GM12878 (cell line): ENCODE measurements around the gene GRIK1. TPM values are rescaled to one million over a fixed set of nuclear protein-coding genes. Genes with fewer than 3 reads are reported as not detected.

Source experiments
- ATAC-seq: fragments of 200-7000 bp; cut with Tn5 transposase; 3 replicates; pipeline ENCODE4 v1.9.1; 2020; ENCODE audit warnings: mild to moderate bottlenecking, moderate library complexity
- BruUV-seq: library from RNA; stranded (reverse); fragments of 400-500 nt; replicated peaks from 2 replicates; lab custom pipeline; 2021; lab: Mats Ljungman, UMichigan
- CTCF ChIA-PET: fragments of 300-600 bp; sonication (Branson Sonifier 250); formaldehyde crosslinking; extraction: SDS; loops from one replicate; lab custom pipeline; 2021; ENCODE audit warnings: inconsistent platforms; lab: Yijun Ruan, JAX
- POLR2A ChIA-PET: fragments of 350-600 bp; formaldehyde crosslinking; extraction: SDS; loops from one replicate; lab custom pipeline; 2021; ENCODE audit warnings: inconsistent platforms; lab: Charles Lee
- RAD21 ChIA-PET: fragments of 300-600 bp; sonication (Branson Sonifier 250); formaldehyde crosslinking; loops from one replicate; lab custom pipeline; 2023; ENCODE audit warnings: antibody characterized with exemption; ENCODE audit not compliant: unreplicated experiment; lab: Charles Lee
- SMC1A ChIA-PET: fragments of 300-600 bp; sonication (Branson Sonifier 250); formaldehyde crosslinking; loops from one replicate; lab custom pipeline; 2023; ENCODE audit not compliant: unreplicated experiment, uncharacterized antibody; lab: Charles Lee
- DNase-seq: peaks from one replicate; pipeline ENCODE4 v3.0.0-alpha.2; 2011; ENCODE audit warnings: low read depth, low spot score
- FAIRE-seq: peaks from 3 replicates; lab custom pipeline; 2011; peaks lifted over from hg19 to GRCh38; lab: Jason Lieb, UNC
- H2AFZ ChIP-seq: 2 replicates; pipeline ENCODE4 v1.6.0; 2011; ENCODE audit warnings: low read depth, low read length, control low read depth; ENCODE audit not compliant: control insufficient read depth
- H3K27ac ChIP-seq: 2 replicates; pipeline ENCODE4 v1.5.1; 2011; ENCODE audit warnings: control low read depth; ENCODE audit not compliant: control insufficient read depth, insufficient read depth
- H3K27me3 ChIP-seq, 2 experiments: replicated peaks in 1 of 2; 2 replicates each; pipeline versions ENCODE4 v1.6.0 to v1.6.1; 2011; ENCODE audit warnings: low read length in 1 of 2; ENCODE audit not compliant: control insufficient read depth in 2 of 2, insufficient read depth in 2 of 2
- H3K36me3 ChIP-seq, 2 experiments: 2 replicates each; pipeline ENCODE4 v1.5.1; 2011; ENCODE audit warnings: low read length in 1 of 2; ENCODE audit not compliant: control insufficient read depth in 2 of 2, insufficient read depth in 2 of 2
- H3K4me1 ChIP-seq: 2 replicates; pipeline ENCODE4 v1.6.1; 2011; ENCODE audit warnings: mild to moderate bottlenecking, low read length, moderate library complexity, mixed read lengths; ENCODE audit not compliant: control insufficient read depth, insufficient read depth
- H3K4me2 ChIP-seq: 2 replicates; pipeline ENCODE4 v1.6.0; 2011; ENCODE audit warnings: control low read depth; ENCODE audit not compliant: control insufficient read depth, insufficient read depth
- H3K4me3 ChIP-seq: fragments of 200-600 bp; sonication (generic); 2 replicates; pipeline ENCODE4 v1.5.1; 2016
- H3K79me2 ChIP-seq: 2 replicates; pipeline ENCODE4 v1.6.0; 2011; ENCODE audit warnings: low read length; ENCODE audit not compliant: control insufficient read depth, insufficient read depth
- H3K9ac ChIP-seq: 2 replicates; pipeline ENCODE4 v1.8.0; 2011; ENCODE audit warnings: low read length, control low read depth, mixed read lengths; ENCODE audit not compliant: control insufficient read depth, insufficient read depth
- H3K9me3 ChIP-seq: replicated peaks from 3 replicates; pipeline ENCODE4 v1.5.1; 2011; ENCODE audit warnings: mild to moderate bottlenecking, low read length; ENCODE audit not compliant: control insufficient read depth, insufficient read depth
- H4K20me1 ChIP-seq: 2 replicates; pipeline ENCODE4 v1.6.0; 2011; ENCODE audit not compliant: control insufficient read depth, insufficient read depth
- ATF7 ChIP-seq: fragments of 450-650 bp; IDR thresholded peaks from 2 replicates; pipeline ENCODE4 v1.6.1; 2016; ENCODE audit warnings: low read depth, mild to moderate bottlenecking
- BACH1 ChIP-seq: fragments of 450-650 bp; IDR thresholded peaks from 2 replicates; pipeline ENCODE4 v1.6.1; 2017; ENCODE audit warnings: mild to moderate bottlenecking, borderline replicate concordance
- CBX3 ChIP-seq: fragments of 200-600 bp; sonication (generic); IDR thresholded peaks from 2 replicates; pipeline ENCODE4 v1.6.1; 2016; ENCODE audit warnings: low read depth, borderline replicate concordance
- CHD1 ChIP-seq: IDR thresholded peaks from 2 replicates; pipeline ENCODE4 v1.6.1; 2012; ENCODE audit warnings: low read depth, low read length, improper control_type of control experiment
- FOXK2 ChIP-seq: fragments of 450-650 bp; IDR thresholded peaks from 2 replicates; pipeline ENCODE4 v1.6.1; 2017; ENCODE audit warnings: mild to moderate bottlenecking, moderate library complexity
- POLR2A ChIP-seq: IDR thresholded peaks from 2 replicates; pipeline ENCODE4 v1.6.1; 2011; ENCODE audit warnings: low read depth, mild to moderate bottlenecking, low read length
- SMAD1 ChIP-seq: fragments of 450-650 bp; IDR thresholded peaks from 2 replicates; pipeline ENCODE4 v1.6.1; 2018; ENCODE audit warnings: mild to moderate bottlenecking, low read depth; ENCODE audit not compliant: partially characterized antibody
- in situ Hi-C: fragments of 300-500 bp; cut with MboI; formaldehyde crosslinking; loops from 9 replicates; pipeline ENCODE4 v1.14.3; 2018; ENCODE audit warnings: mixed read lengths
- intact Hi-C: fragments of 100-400 bp; cut with micrococcal nuclease; formaldehyde crosslinking; loops from one replicate; pipeline ENCODE4 v1.14.2; 2022; ENCODE audit not compliant: unreplicated experiment
- polyA plus RNA-seq, 11 experiments: library from polyadenylated mRNA; depleted of rRNA in 4 of 11; unstranded in 6 of 11; stranded (reverse) in 5 of 11; fragments of >200 nt; fragmentation: Nextera tagmentation in 4 of 11; fragmentation: Illumina TruSeq in 1 of 11; extraction: Ambion mirVana in 4 of 11; extraction: Trizol in 1 of 11; gene quantifications; 1 replicate in 1 of 11; 2 replicates in 10 of 11; pipeline versions ENCODE4 v1.2.1 to v1.2.3, GENCODE V29; 2011 to 2016; ENCODE audit warnings: inconsistent platforms in 2 of 11, missing spikeins in 2 of 11, low read depth in 1 of 11
- total RNA-seq, 4 experiments: library from RNA; depleted of rRNA in 3 of 4; stranded (reverse); fragments of >200 nt in 3 of 4; fragmentation: Illumina TruSeq in 1 of 4; extraction: Trizol in 1 of 4; gene quantifications; 2 replicates each; pipeline versions ENCODE4 v1.2.1 to v1.2.3, GENCODE V29; 2013 to 2021
- TF ChIP-seq, protein P1 (sequence below): IDR thresholded peaks from 2 replicates; pipeline ENCODE4 v1.6.1; 2012; ENCODE audit warnings: low read depth, low read length, improper control_type of control experiment
- TF ChIP-seq, protein P2 (sequence below): fragments of 450-650 bp; IDR thresholded peaks from 2 replicates; pipeline ENCODE4 v1.6.1; 2017; ENCODE audit warnings: mild to moderate bottlenecking
- TF ChIP-seq, protein P3 (sequence below): fragments of 450-650 bp; IDR thresholded peaks from 2 replicates; pipeline ENCODE4 v1.6.1; 2014; ENCODE audit warnings: mild to moderate bottlenecking
- TF ChIP-seq, protein P4 (sequence below): IDR thresholded peaks from 2 replicates; pipeline ENCODE4 v1.6.1; 2011; ENCODE audit warnings: borderline replicate concordance, low read depth, mild to moderate bottlenecking, moderate library complexity, low read length; ENCODE audit not compliant: insufficient read depth, poor library complexity, severe bottlenecking
- TF ChIP-seq, protein P5 (sequence below): fragments of 150-350 bp; IDR thresholded peaks from 2 replicates; pipeline ENCODE4 v1.6.1; 2014; ENCODE audit warnings: mild to moderate bottlenecking, low read depth, low read length
- TF ChIP-seq, protein P6 (sequence below): fragments of 450-650 bp; IDR thresholded peaks from 2 replicates; pipeline ENCODE4 v1.6.1; 2017; ENCODE audit warnings: antibody characterized with exemption, mild to moderate bottlenecking, moderate library complexity

GRIK1 gene
- total and polyA plus RNA-seq, 10 of the 15 experiments (the other 5 are each of a cell fraction or from before 2014, with no cell fraction given) = 0.05 to 0.13 (median 0.09) TPM; not detected in 7

DNA sequence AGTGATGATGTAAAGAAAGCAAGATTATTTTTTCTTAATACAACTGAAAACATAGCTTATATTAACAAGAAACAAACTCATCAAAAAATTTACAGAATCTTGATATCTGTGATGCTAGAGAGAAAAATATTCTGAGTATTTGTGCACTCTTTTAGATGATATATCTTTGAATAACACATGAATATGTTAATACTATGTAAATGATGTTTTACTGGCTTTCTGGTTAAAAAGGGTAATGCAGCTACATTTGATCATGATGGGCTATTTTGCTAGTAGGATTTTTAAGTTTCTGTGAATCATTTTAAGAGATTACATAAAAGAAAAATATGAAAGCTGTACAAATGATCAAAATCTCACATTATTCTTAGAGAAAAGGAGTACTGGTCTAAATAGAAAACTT is 114.5 kb downstream of the GRIK1 start:
- Histone ChIP-seq H2AFZ (no peak overlapping the region), H3K4me3 (no peak overlapping the region), H3K36me3 (no peaks in the 10 kb centered on the region), H3K27me3 (no peaks in the 10 kb centered on the region), H3K9me3 (no peaks in the 10 kb centered on the region), H3K27ac (no peak overlapping the region), H3K4me2 (no peak overlapping the region), H3K4me1 (no peaks in the 10 kb centered on the region), H4K20me1 (no peaks in the 10 kb centered on the region), H3K9ac (no peak overlapping the region), H3K79me2 (no peaks in the 10 kb centered on the region)
- intact Hi-C loops = no loop called here
- ATAC-seq (no peak), DNase-seq (no peak), FAIRE-seq (no peak)
- ChIA-PET SMC1A (no interaction called here), POLR2A (no interaction called here), RAD21 (no interaction called here), CTCF (no interaction called here)
- in situ Hi-C loops = no loop called here
- BruUV-seq = no TSS peak
- TF ChIP-seq, protein P1, sequence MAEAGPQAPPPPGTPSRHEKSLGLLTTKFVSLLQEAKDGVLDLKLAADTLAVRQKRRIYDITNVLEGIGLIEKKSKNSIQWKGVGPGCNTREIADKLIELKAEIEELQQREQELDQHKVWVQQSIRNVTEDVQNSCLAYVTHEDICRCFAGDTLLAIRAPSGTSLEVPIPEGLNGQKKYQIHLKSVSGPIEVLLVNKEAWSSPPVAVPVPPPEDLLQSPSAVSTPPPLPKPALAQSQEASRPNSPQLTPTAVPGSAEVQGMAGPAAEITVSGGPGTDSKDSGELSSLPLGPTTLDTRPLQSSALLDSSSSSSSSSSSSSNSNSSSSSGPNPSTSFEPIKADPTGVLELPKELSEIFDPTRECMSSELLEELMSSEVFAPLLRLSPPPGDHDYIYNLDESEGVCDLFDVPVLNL = no peak
- TF ChIP-seq, protein P2, sequence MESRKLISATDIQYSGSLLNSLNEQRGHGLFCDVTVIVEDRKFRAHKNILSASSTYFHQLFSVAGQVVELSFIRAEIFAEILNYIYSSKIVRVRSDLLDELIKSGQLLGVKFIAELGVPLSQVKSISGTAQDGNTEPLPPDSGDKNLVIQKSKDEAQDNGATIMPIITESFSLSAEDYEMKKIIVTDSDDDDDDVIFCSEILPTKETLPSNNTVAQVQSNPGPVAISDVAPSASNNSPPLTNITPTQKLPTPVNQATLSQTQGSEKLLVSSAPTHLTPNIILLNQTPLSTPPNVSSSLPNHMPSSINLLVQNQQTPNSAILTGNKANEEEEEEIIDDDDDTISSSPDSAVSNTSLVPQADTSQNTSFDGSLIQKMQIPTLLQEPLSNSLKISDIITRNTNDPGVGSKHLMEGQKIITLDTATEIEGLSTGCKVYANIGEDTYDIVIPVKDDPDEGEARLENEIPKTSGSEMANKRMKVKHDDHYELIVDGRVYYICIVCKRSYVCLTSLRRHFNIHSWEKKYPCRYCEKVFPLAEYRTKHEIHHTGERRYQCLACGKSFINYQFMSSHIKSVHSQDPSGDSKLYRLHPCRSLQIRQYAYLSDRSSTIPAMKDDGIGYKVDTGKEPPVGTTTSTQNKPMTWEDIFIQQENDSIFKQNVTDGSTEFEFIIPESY = no peak
- TF ChIP-seq SMAD1 = no peak
- TF ChIP-seq, protein P3, sequence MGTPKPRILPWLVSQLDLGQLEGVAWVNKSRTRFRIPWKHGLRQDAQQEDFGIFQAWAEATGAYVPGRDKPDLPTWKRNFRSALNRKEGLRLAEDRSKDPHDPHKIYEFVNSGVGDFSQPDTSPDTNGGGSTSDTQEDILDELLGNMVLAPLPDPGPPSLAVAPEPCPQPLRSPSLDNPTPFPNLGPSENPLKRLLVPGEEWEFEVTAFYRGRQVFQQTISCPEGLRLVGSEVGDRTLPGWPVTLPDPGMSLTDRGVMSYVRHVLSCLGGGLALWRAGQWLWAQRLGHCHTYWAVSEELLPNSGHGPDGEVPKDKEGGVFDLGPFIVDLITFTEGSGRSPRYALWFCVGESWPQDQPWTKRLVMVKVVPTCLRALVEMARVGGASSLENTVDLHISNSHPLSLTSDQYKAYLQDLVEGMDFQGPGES = no peak
- TF ChIP-seq, protein P4, sequence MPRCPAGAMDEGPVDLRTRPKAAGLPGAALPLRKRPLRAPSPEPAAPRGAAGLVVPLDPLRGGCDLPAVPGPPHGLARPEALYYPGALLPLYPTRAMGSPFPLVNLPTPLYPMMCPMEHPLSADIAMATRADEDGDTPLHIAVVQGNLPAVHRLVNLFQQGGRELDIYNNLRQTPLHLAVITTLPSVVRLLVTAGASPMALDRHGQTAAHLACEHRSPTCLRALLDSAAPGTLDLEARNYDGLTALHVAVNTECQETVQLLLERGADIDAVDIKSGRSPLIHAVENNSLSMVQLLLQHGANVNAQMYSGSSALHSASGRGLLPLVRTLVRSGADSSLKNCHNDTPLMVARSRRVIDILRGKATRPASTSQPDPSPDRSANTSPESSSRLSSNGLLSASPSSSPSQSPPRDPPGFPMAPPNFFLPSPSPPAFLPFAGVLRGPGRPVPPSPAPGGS = no peak
- TF ChIP-seq ATF7 = no peak
- TF ChIP-seq CHD1 = no peak
- TF ChIP-seq, protein P5, sequence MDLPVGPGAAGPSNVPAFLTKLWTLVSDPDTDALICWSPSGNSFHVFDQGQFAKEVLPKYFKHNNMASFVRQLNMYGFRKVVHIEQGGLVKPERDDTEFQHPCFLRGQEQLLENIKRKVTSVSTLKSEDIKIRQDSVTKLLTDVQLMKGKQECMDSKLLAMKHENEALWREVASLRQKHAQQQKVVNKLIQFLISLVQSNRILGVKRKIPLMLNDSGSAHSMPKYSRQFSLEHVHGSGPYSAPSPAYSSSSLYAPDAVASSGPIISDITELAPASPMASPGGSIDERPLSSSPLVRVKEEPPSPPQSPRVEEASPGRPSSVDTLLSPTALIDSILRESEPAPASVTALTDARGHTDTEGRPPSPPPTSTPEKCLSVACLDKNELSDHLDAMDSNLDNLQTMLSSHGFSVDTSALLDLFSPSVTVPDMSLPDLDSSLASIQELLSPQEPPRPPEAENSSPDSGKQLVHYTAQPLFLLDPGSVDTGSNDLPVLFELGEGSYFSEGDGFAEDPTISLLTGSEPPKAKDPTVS = no peak
- no peak for TF ChIP-seq POLR2A
- TF ChIP-seq CBX3 = no peak
- TF ChIP-seq BACH1 = no peak
- TF ChIP-seq FOXK2 = no peak
- TF ChIP-seq, protein P6, sequence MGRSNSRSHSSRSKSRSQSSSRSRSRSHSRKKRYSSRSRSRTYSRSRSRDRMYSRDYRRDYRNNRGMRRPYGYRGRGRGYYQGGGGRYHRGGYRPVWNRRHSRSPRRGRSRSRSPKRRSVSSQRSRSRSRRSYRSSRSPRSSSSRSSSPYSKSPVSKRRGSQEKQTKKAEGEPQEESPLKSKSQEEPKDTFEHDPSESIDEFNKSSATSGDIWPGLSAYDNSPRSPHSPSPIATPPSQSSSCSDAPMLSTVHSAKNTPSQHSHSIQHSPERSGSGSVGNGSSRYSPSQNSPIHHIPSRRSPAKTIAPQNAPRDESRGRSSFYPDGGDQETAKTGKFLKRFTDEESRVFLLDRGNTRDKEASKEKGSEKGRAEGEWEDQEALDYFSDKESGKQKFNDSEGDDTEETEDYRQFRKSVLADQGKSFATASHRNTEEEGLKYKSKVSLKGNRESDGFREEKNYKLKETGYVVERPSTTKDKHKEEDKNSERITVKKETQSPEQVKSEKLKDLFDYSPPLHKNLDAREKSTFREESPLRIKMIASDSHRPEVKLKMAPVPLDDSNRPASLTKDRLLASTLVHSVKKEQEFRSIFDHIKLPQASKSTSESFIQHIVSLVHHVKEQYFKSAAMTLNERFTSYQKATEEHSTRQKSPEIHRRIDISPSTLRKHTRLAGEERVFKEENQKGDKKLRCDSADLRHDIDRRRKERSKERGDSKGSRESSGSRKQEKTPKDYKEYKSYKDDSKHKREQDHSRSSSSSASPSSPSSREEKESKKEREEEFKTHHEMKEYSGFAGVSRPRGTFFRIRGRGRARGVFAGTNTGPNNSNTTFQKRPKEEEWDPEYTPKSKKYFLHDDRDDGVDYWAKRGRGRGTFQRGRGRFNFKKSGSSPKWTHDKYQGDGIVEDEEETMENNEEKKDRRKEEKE = no peak
